Right renal cortex interstitium (tissue), 3 donors: ENCODE data around the gene IFNE. TPM values are rescaled to one million over a fixed set of nuclear protein-coding genes. Genes with fewer than 3 reads are reported as not detected.

ENCODE experiments used
- DNase-seq, 3 donors: peaks; one replicate each; pipeline ENCODE4 v3.0.0-alpha.2; 2013; ENCODE audit warnings: low read depth in 3 of 3, low spot score in 2 of 3
- polyA plus RNA-seq, 3 donors: library from polyadenylated mRNA; unstranded; fragments of 120-200 nt; gene quantifications; one replicate each; pipeline ENCODE4 v1.2.1, GENCODE V29; 2013; ENCODE audit not compliant: insufficient read length in 3 of 3

The IFNE gene
- polyA plus RNA-seq, 3 donors = 0.08 TPM; not detected in 1

GRCh38 chr9:21432672-21433425, 49.3 kb downstream of the IFNE start:
- no peak for DNase-seq

Other genes with a start within 250 kb of the IFNE start
- gene IFNA14, start 242.3 kb downstream of the IFNE start, polyA plus RNA-seq = not detected
- gene IFNA5, start 177.0 kb downstream of the IFNE start, polyA plus RNA-seq = not detected
- 10 to 100 TPM; 54.4 to 58.0 (median 57.5) TPM for gene KLHL9, start 146.9 kb downstream of the IFNE start, polyA plus RNA-seq
- not detected for gene IFNA6, start 131.4 kb downstream of the IFNE start, polyA plus RNA-seq
- not detected for gene IFNA13, start 114.3 kb downstream of the IFNE start, polyA plus RNA-seq
- not detected for gene IFNA2, start 96.9 kb downstream of the IFNE start, polyA plus RNA-seq
- gene IFNA8, start 73.2 kb downstream of the IFNE start, polyA plus RNA-seq = not detected
- not detected for gene IFNA1, start 41.9 kb downstream of the IFNE start, polyA plus RNA-seq